Neural progenitor cell (in vitro differentiated cells): ENCODE results near the gene DIS3L2. TPM values are rescaled to one million over a fixed set of nuclear protein-coding genes. Genes with fewer than 3 reads are reported as not detected.
A peak's percentile ranks its signal among the peaks of the same experiment; 100 is the strongest.

Experiments
- DNase-seq: peaks from one replicate; pipeline ENCODE4 v3.0.0-alpha.2; 2016; ENCODE audit warnings: low spot score
- H2AFZ ChIP-seq: fragments of 200-600 bp; sonication (generic); replicated peaks from 2 replicates; pipeline ENCODE4 v1.6.1; 2016; ENCODE audit warnings: antibody characterized with exemption
- H3F3A ChIP-seq: fragments of 200-600 bp; sonication (generic); 2 replicates; pipeline ENCODE4 v1.6.1; 2016; ENCODE audit warnings: antibody characterized with exemption, low read depth
- H3K27ac ChIP-seq: fragments of 200-600 bp; sonication (generic); 2 replicates; pipeline ENCODE4 v1.5.1; 2016; ENCODE audit warnings: mild to moderate bottlenecking
- H3K27me3 ChIP-seq: fragments of 200-600 bp; sonication (generic); 2 replicates; pipeline ENCODE4 v1.6.1; 2016; ENCODE audit warnings: mild to moderate bottlenecking, moderate library complexity
- H3K36me3 ChIP-seq: fragments of 200-600 bp; sonication (generic); 2 replicates; pipeline ENCODE4 v1.5.1; 2016
- H3K4me1 ChIP-seq: fragments of 200-600 bp; sonication (generic); 2 replicates; pipeline ENCODE4 v1.6.1; 2016; ENCODE audit warnings: mixed run types
- H3K4me2 ChIP-seq: fragments of 200-600 bp; sonication (generic); 2 replicates; pipeline ENCODE4 v1.6.1; 2016
- H3K4me3 ChIP-seq: fragments of 200-600 bp; sonication (generic); 2 replicates; pipeline ENCODE4 v1.5.1; 2016
- H3K79me2 ChIP-seq: fragments of 200-600 bp; sonication (generic); 2 replicates; pipeline ENCODE4 v1.6.1; 2016; ENCODE audit warnings: low read depth
- H3K9ac ChIP-seq: fragments of 200-600 bp; sonication (generic); 2 replicates; pipeline ENCODE4 v1.6.1; 2016
- H3K9me3 ChIP-seq: fragments of 200-600 bp; sonication (generic); 2 replicates; pipeline ENCODE4 v1.5.1; 2016; ENCODE audit warnings: low read depth
- H4K20me1 ChIP-seq: fragments of 200-600 bp; sonication (generic); 2 replicates; pipeline ENCODE4 v1.6.1; 2016; ENCODE audit warnings: low read depth
- H3K27ac Mint-ChIP-seq: 3 replicates; pipeline ENCODE4 v1.8.0; 2021; ENCODE audit warnings: mixed read lengths
- H3K27me3 Mint-ChIP-seq: 2 replicates; pipeline ENCODE4 v1.8.0; 2022; ENCODE audit warnings: low read depth, mild to moderate bottlenecking, inconsistent platforms, moderate library complexity, mixed read lengths; ENCODE audit not compliant: insufficient read depth
- H3K36me3 Mint-ChIP-seq: 3 replicates; pipeline ENCODE4 v1.8.0; 2021; ENCODE audit warnings: mixed read lengths
- H3K4me1 Mint-ChIP-seq: 3 replicates; pipeline ENCODE4 v1.8.0; 2021; ENCODE audit warnings: mixed read lengths
- H3K4me3 Mint-ChIP-seq: 3 replicates; pipeline ENCODE4 v1.8.0; 2021; ENCODE audit warnings: mild to moderate bottlenecking, moderate library complexity, mixed read lengths
- H3K9me3 Mint-ChIP-seq: 3 replicates; pipeline ENCODE4 v1.8.0; 2020; ENCODE audit warnings: mixed read lengths
- EZH2 ChIP-seq: fragments of 200-600 bp; sonication (generic); IDR thresholded peaks from 2 replicates; pipeline ENCODE4 v1.6.1; 2017; ENCODE audit warnings: antibody characterized with exemption, mild to moderate bottlenecking, moderate library complexity
- EZH2phosphoT487 ChIP-seq: fragments of 200-600 bp; sonication (generic); IDR thresholded peaks from 2 replicates; pipeline ENCODE4 v1.6.1; 2017; ENCODE audit warnings: antibody characterized with exemption
- total RNA-seq: library from RNA; depleted of rRNA; stranded (reverse); fragments of >200 nt; gene quantifications from 2 replicates; pipeline ENCODE4 v1.2.3, GENCODE V29; 2015; ENCODE audit warnings: low replicate concordance
- TF ChIP-seq, protein P1 (sequence below): fragments of 200-600 bp; sonication (generic); IDR thresholded peaks from 2 replicates; pipeline ENCODE4 v1.5.1; 2017; ENCODE audit warnings: antibody characterized with exemption, mild to moderate bottlenecking

Gene DIS3L2
- total RNA-seq, 1 donor from 2014 or later = 23.2 TPM

DNA sequence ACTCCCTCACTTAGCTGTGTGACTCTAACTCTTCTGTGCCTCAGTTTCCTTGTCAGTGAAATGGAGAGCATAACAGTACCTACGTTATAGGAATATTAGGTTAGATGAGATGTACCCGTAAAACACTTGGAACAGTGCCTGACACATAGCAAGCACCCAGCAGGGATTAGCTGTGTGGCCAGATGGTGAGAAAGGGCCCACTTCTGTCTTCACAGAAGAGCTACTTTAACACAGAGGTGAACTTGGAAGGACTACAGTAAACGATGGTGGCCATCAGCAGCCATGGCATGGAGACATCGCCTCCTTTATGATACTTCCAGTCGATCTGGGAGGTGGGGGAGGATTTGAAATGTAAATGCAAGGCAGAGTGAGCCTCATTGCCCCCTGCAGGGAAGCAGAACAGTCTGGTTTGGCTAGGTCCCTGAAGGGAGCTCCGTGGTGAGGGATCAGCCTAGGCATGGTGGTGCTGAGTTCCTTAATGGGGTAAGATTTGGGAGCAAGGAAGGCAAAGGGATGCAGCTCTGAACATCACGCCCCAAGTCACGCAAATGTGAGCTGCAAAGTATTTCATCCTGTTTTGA, 315.3 kb downstream of the DIS3L2 start:
- H3K27ac ChIP-seq = no peak overlapping the region

DNA sequence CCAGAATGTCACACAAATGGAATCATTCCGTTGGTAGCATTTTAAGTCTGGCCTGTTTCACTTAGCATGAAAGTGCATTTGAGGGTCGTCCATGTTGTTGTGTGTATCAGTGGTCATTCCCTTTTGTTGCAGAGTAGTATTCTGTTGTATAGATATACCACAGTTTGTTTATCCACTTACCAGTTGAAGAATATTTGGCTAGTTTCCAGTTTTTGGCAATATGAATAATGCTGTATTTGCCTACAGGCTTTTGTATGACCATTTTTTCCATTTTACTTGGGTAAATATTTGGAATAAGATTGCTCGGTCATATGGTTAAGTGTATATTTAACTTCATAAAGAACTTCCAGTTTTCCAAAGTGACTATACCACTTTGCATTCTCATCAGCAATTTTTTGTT, 317.0 kb downstream of the DIS3L2 start:
- Histone ChIP-seq H2AFZ (no peak overlapping the region), H3K9ac (no peak overlapping the region), H3K4me1 (peaks cover 41% of the 10 kb centered on the region), H4K20me1 (no peaks in the 10 kb centered on the region), H3K4me2 (no peak overlapping the region), H3K27ac (no peak overlapping the region), H3K79me2 (no peaks in the 10 kb centered on the region), H3K9me3 (no peaks in the 10 kb centered on the region), H3K27me3 (no peaks in the 10 kb centered on the region), H3K36me3 (no peaks in the 10 kb centered on the region), H3F3A (peaks cover 17% of the 10 kb centered on the region), H3K4me3 (no peak overlapping the region)
- Mint-ChIP-seq H3K4me1 (peaks cover 46% of the 10 kb centered on the region), H3K4me3 (no peak overlapping the region), H3K27me3 (peaks cover 2% of the 10 kb centered on the region), H3K9me3 (peaks cover 5% of the 10 kb centered on the region), H3K36me3 (peaks cover 16% of the 10 kb centered on the region), H3K27ac (no peak overlapping the region)
- DNase-seq = no peak
- TF ChIP-seq EZH2phosphoT487 (no peak), EZH2 (no peak)
- TF ChIP-seq, protein P1, sequence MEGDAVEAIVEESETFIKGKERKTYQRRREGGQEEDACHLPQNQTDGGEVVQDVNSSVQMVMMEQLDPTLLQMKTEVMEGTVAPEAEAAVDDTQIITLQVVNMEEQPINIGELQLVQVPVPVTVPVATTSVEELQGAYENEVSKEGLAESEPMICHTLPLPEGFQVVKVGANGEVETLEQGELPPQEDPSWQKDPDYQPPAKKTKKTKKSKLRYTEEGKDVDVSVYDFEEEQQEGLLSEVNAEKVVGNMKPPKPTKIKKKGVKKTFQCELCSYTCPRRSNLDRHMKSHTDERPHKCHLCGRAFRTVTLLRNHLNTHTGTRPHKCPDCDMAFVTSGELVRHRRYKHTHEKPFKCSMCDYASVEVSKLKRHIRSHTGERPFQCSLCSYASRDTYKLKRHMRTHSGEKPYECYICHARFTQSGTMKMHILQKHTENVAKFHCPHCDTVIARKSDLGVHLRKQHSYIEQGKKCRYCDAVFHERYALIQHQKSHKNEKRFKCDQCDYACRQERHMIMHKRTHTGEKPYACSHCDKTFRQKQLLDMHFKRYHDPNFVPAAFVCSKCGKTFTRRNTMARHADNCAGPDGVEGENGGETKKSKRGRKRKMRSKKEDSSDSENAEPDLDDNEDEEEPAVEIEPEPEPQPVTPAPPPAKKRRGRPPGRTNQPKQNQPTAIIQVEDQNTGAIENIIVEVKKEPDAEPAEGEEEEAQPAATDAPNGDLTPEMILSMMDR = no peak

More for the DNA sequence above, 315.3 kb downstream of the DIS3L2 start:
- peaks cover 16% of the 10 kb centered on the region for H3K36me3 Mint-ChIP-seq
- H3K36me3 ChIP-seq = no peaks in the 10 kb centered on the region
- H3K9ac ChIP-seq = no peak overlapping the region
- H3K27me3 Mint-ChIP-seq = peaks cover 2% of the 10 kb centered on the region
- peaks cover 44% of the 10 kb centered on the region for H3K4me1 Mint-ChIP-seq
- no peak overlapping the region for H3K4me3 ChIP-seq
- H3F3A ChIP-seq = peaks cover 9% of the 10 kb centered on the region
- H3K27ac Mint-ChIP-seq = peak overlapping the region; percentile 89
- TF ChIP-seq EZH2phosphoT487 = no peak
- TF ChIP-seq EZH2 = no peak
- TF ChIP-seq, protein P1 = no peak
- H3K4me3 Mint-ChIP-seq = no peak overlapping the region
- no peaks in the 10 kb centered on the region for H4K20me1 ChIP-seq
- no peaks in the 10 kb centered on the region for H3K27me3 ChIP-seq
- H3K9me3 Mint-ChIP-seq = peaks cover 5% of the 10 kb centered on the region
- H3K79me2 ChIP-seq = no peaks in the 10 kb centered on the region
- H3K4me2 ChIP-seq = peak overlapping the region; percentile 47
- no peaks in the 10 kb centered on the region for H3K9me3 ChIP-seq
- H2AFZ ChIP-seq = no peak overlapping the region
- DNase-seq = no peak
- H3K4me1 ChIP-seq = peaks cover 27% of the 10 kb centered on the region

DNA sequence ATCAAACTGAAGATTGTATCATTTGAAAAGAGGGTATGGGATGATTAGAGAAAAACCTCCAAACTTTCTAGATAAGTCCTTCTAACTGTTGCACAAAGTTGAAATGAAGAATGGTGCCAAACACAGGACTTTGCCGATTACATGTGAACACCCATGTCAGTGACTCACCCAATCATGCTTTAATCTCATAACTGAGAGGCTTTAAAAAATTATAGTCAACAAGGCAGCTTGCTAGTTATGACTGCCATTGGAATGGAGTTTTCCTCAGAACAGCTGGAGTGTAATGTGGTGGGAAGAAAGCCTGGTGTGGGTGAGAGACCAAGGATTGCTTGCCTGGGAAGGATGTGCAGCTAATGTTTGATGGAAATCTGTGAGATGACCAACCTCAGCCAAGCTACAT, 318.8 kb downstream of the DIS3L2 start:
- peaks cover 46% of the 10 kb centered on the region for H3K4me1 Mint-ChIP-seq

More for the DNA sequence above, 318.8 kb downstream of the DIS3L2 start:
- no peaks in the 10 kb centered on the region for H3K27me3 ChIP-seq
- no peak overlapping the region for H3K27ac ChIP-seq
- no peaks in the 10 kb centered on the region for H3K79me2 ChIP-seq
- TF ChIP-seq EZH2phosphoT487 (no peak), EZH2 (no peak)
- TF ChIP-seq, protein P1 = no peak
- Mint-ChIP-seq H3K4me3 (no peak overlapping the region), H3K27me3 (peaks cover 6% of the 10 kb centered on the region), H3K36me3 (peaks cover 16% of the 10 kb centered on the region), H3K27ac (no peak overlapping the region), H3K9me3 (peaks cover 5% of the 10 kb centered on the region)
- no peak overlapping the region for H3K9ac ChIP-seq
- H3K36me3 ChIP-seq = no peaks in the 10 kb centered on the region
- H3K4me2 ChIP-seq = no peak overlapping the region
- H4K20me1 ChIP-seq = no peaks in the 10 kb centered on the region
- peaks cover 31% of the 10 kb centered on the region for H3K4me1 ChIP-seq
- H3K4me3 ChIP-seq = no peak overlapping the region
- H3K9me3 ChIP-seq = no peaks in the 10 kb centered on the region
- no peak for DNase-seq
- no peak overlapping the region for H2AFZ ChIP-seq
- peaks cover 17% of the 10 kb centered on the region for H3F3A ChIP-seq
